HG02798 (cell line): Measurements from ENCODE around the gene TLCD1.

ENCODE experiments used
- ATAC-seq: cut with Tn5 transposase; IDR thresholded peaks from one replicate; pipeline ENCODE4 v1.9.1; 2021; ENCODE audit warnings: mild to moderate bottlenecking; ENCODE audit not compliant: unreplicated experiment, poor library complexity

Gene TLCD1

DNA sequence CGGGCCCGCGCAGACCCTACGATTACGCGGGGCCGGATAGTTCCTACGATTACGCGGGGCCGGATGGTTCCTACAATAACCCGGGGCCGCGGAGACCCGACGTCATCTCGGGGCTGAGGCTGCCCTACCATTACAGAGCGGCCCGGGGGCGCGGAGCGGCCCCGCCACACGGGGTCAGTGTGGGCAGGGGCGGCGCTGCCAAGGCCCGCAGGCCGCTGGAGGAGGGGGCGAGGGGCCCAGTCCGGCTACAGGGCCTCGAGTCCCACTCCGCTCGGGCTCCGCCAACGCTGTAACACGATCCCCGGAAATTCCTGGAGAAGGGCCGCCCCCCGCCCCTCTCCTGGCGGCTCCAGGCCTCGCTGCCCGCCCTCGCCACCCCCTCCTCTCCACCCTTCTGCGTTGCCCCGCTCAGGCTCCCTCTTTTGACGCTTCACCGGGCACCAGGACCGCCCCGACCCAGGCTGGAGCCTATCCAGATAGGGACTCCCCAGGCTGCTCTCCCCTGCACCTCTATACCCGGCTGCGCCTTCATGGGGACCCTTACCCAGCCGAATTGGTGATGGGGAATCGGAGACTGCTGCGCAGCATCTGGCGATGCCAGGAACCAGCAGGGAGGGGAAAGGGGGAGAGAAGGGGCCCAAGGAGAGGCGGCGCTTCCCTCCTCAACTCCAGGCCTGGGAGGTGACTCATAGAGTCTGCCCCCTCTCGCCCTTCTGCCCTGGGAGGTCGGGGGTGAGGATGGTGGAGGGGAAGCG, 8.3 kb downstream of the TLCD1 start, which contains the start of gene RAB34:
RAB34 (minus strand) TSS at position 291 of the 755 bp plus-strand sequence. CDS start 602 bp downstream, outside the sequence.
- no peak for ATAC-seq

- ATAC-seq = no peak
These were observed 9.1 kb downstream of the TLCD1 start for GRCh38 chr17:28716740-28717577.

GRCh38 chr17:28715217-28715616, 10.8 kb downstream of the TLCD1 start:
- no peak for ATAC-seq

DNA sequence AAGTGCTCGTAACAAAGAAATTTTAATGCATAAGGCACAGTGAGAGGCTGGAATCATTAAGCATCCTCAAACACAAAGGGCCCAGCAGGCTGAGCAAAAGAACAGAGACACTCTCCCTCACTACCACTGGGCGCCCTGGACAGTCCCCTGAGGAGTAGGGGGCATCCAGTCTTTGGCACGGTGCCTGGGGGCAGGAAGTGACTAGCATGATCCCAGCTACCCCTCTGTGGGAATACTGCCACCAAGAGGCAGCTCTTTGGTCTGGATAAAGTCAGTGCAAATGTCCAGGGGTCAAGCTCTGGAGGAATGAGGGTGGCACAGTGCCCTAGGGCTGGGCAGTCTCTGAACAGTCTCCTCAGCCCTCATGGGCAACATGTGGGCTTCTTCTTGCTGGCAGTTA, 11.8 kb downstream of the TLCD1 start:
- no peak for ATAC-seq

DNA sequence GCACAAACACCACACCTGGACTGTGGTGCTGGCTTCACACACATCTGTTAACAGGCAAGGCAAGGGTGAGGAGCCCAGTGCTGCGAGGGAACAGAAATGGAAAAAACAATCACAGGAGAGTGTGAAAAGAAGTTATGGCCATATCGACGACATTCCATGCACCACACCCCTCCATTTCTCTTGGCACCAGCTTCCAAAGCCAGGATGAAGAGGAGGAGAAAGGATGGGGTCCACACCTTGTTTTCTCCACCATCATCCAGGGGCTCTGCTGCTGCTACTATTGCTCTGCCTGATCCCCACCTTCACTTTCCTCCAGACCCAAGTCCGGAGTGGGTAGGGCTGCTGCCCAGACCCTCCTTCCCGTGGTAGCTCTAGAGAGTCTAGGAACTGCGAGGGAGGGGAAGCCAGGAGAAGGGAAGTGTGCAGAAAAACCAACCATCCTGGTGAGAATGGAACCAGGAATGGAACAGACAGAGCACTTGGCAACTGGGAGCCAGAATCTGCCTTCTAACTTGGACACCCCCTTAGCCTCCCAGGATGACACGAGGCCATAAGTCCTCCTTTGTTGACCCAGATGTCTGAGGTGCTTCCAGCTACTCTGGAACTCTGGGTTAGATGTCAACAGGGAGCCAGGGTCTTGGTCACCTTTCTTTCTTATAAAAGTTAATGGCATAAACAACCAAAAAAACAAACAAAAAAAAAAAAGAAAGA, 13.2 kb downstream of the TLCD1 start:
- ATAC-seq = no peak

GRCh38 chr17:28712032-28712704, 13.9 kb downstream of the TLCD1 start:
- no peak for ATAC-seq

- ATAC-seq = no peak
These were observed 14.4 kb downstream of the TLCD1 start, which contains the start of gene PROCA1 for GRCh38 chr17:28711723-28712031. Gene PROCA1 (minus strand): TSS chr17:28711888. CDS start chr17:28711660, 228 bp downstream.

- peak; percentile 88 for ATAC-seq
These were observed 14.9 kb downstream of the TLCD1 start for GRCh38 chr17:28710861-28711722.

- no peak for ATAC-seq
These were observed 18.7 kb downstream of the TLCD1 start for GRCh38 chr17:28707339-28707720.

- ATAC-seq = no peak
These were observed 19.3 kb downstream of the TLCD1 start for GRCh38 chr17:28706471-28707338.

GRCh38 chr17:28705728-28706334, 20.2 kb downstream of the TLCD1 start:
- ATAC-seq = no peak

- no peak for ATAC-seq
These were observed 20.9 kb downstream of the TLCD1 start for GRCh38 chr17:28705074-28705659.

DNA sequence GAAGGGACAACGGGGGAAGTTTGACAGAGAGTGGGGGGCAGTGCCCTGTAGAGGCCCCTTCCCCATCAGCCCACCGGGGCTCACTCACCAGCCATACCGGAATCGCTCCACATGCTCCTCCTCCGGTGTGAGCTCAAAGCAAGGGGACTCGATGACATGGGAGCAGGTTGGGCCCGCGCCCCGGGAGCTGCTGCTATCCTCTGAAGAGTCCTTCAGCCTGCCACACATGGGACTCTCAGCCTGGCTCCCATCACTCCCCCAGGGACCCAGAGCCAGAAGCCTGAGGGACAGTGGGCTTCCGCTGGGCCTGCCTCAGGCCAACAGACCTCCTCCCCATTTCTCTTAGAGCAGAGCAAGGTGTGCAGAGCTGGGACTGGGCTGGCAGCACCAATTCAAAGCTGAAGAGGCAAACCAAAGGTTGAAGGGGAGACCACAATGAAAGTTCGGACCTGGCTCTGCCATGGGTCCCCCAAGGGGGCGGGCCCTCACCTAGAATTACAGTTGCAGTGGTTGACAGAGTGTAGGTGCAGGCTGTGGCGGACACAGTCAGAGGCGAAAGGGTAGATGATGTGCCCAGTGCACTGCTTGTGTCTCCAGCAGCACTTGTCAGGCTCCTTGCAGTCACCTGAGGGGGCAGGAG, 21.7 kb downstream of the TLCD1 start:
- ATAC-seq = no peak

- ATAC-seq = no peak
These were observed 22.3 kb downstream of the TLCD1 start for GRCh38 chr17:28703552-28704218.

GRCh38 chr17:28702752-28703150, 23.3 kb downstream of the TLCD1 start:
- no peak for ATAC-seq

DNA sequence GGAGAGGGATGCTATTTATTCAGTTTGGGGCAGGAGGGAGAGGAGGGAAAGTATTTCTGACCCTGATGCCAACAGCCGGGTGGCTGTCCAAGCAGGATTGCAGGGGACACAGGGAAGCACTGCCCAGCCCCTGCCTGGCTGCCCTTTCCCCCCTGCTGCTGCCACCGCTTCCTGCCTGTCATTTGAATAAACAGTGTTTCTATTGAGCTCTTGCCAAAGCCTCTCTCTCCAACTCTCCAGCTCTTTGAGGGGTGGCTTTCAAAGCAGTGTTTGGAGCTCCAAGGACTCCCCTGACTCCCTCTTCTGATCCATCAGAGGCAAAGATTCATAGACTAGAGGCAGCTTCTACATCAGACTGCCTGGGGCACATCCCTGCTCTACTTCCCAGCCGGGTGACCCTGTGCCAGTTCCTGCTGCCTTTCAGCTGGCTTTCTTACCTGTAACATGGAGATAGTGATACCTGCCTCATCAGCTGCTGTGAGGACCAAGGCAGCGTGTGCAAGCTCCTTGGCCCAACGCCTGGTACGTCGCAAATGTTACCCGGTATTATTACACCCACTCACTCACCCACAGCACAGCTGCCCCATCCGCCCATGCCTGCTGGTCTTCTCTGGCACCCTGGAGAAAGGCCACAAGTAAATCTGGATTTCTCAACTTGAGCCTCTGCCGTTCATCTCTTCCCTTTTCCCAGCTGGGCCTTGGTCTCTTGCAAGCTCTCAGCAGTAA, 23.8 kb downstream of the TLCD1 start:
- no peak for ATAC-seq
